HepG2 (cell line): ENCODE measurements around the gene SLC19A1. TPM values are rescaled to one million over a fixed set of nuclear protein-coding genes. Genes with fewer than 3 reads are reported as not detected.
A peak's percentile ranks its signal among the peaks of the same experiment; 100 is the strongest.

Source experiments
- ATAC-seq: fragments of 200-7000 bp; cut with Tn5 transposase; 3 replicates; pipeline ENCODE4 v1.9.1; 2020; ENCODE audit warnings: mild to moderate bottlenecking, moderate library complexity
- BruUV-seq: library from RNA; stranded (reverse); fragments of 400-500 nt; replicated peaks from 2 replicates; lab custom pipeline; 2021; lab: Mats Ljungman, UMichigan
- CTCF ChIA-PET: fragments of 300-600 bp; formaldehyde crosslinking; extraction: SDS; loops from one replicate; lab custom pipeline; 2021; ENCODE audit warnings: low total read pairs, inconsistent platforms, low intra/inter-chr PET ratio; lab: Yijun Ruan, JAX
- POLR2A ChIA-PET: fragments of 350-600 bp; sonication (Branson Sonifier 250); formaldehyde crosslinking; loops from one replicate; lab custom pipeline; 2020; ENCODE audit warnings: antibody characterized with exemption, inconsistent platforms; lab: Yijun Ruan, JAX
- DNase-seq: peaks from one replicate; pipeline ENCODE4 v3.0.0-alpha.2; 2015; ENCODE audit warnings: low spot score
- FAIRE-seq: peaks from 3 replicates; lab custom pipeline; 2011; peaks lifted over from hg19 to GRCh38; lab: Jason Lieb, UNC
- H2AFZ ChIP-seq: one replicate; pipeline ENCODE4 v1.6.1; 2011; ENCODE audit warnings: low read length, inconsistent platforms
- H3K27ac ChIP-seq: fragments of 300-600 bp; 3 replicates; pipeline ENCODE4 v1.8.0; 2011; ENCODE audit warnings: mixed run types, mild to moderate bottlenecking, mixed read lengths, low read length, inconsistent platforms; ENCODE audit not compliant: insufficient read depth; ENCODE audit errors: extremely low read length
- H3K27me3 ChIP-seq, 2 experiments: fragments of 200-600 bp in 1 of 2; 2 replicates in 1 of 2; 3 replicates in 1 of 2; pipeline versions ENCODE4 v1.6.0 to v1.8.0; 2011; ENCODE audit warnings: low read length in 2 of 2, mild to moderate bottlenecking in 2 of 2, moderate library complexity in 2 of 2, inconsistent platforms in 1 of 2; ENCODE audit not compliant: insufficient read depth in 2 of 2, control insufficient read depth in 1 of 2
- H3K36me3 ChIP-seq, 2 experiments: fragments of 200-600 bp in 1 of 2; replicated peaks in 1 of 2; 2 replicates in 1 of 2; 3 replicates in 1 of 2; pipeline versions ENCODE4 v1.5.1 to v1.8.0; 2011; ENCODE audit warnings: low read length in 2 of 2, inconsistent platforms in 1 of 2; ENCODE audit not compliant: insufficient read depth in 2 of 2, control insufficient read depth in 1 of 2
- H3K4me1 ChIP-seq: 2 replicates; pipeline ENCODE4 v1.5.1; 2012; ENCODE audit warnings: low read length, inconsistent platforms; ENCODE audit not compliant: insufficient read depth
- H3K4me2 ChIP-seq: 2 replicates; pipeline ENCODE4 v1.6.0; 2011; ENCODE audit warnings: low read depth, low read length, inconsistent platforms
- H3K4me3 ChIP-seq, 3 experiments: fragments of 200-600 bp in 1 of 3; sonication (generic), shearing (Covaris generic) in 1 of 3; replicated peaks in 1 of 3; 2 replicates each; pipeline ENCODE4 v1.5.1; 2011 to 2016; ENCODE audit warnings: low read length in 3 of 3, inconsistent platforms in 2 of 3, low read depth in 2 of 3, mild to moderate bottlenecking in 2 of 3, control low read depth in 1 of 3, mixed read lengths in 1 of 3; ENCODE audit not compliant: insufficient read depth in 1 of 3
- H3K79me2 ChIP-seq: one replicate; pipeline ENCODE4 v1.6.1; 2011; ENCODE audit warnings: low read length, inconsistent platforms; ENCODE audit not compliant: insufficient read depth
- H3K9ac ChIP-seq: 2 replicates; pipeline ENCODE4 v1.6.0; 2011; ENCODE audit warnings: mild to moderate bottlenecking, low read depth, low read length, inconsistent platforms; ENCODE audit not compliant: insufficient read depth
- H3K9me3 ChIP-seq: 2 replicates; pipeline ENCODE4 v1.5.1; 2012; ENCODE audit warnings: mild to moderate bottlenecking, low read length
- H4K20me1 ChIP-seq: 2 replicates; pipeline ENCODE4 v1.6.0; 2011; ENCODE audit warnings: inconsistent platforms, mild to moderate bottlenecking, low read length, moderate library complexity; ENCODE audit not compliant: insufficient read depth
- AGO2 ChIP-seq: fragments of 200-400 bp; formaldehyde crosslinking; optimal IDR thresholded peaks from 2 replicates; pipeline ENCODE3; 2017; ENCODE audit warnings: mild to moderate bottlenecking, low read depth, low read length, moderate library complexity
- ATF7-NPFF ChIP-seq: sonication (generic); formaldehyde crosslinking; IDR thresholded peaks from 2 replicates; pipeline ENCODE4 v1.8.1; 2023; ENCODE audit warnings: mild to moderate bottlenecking, low read depth, missing genetic modification reagents, moderate library complexity
- FOXA1 ChIP-seq, 2 experiments: fragments of 450-650 bp in 1 of 2; sonication (generic) in 1 of 2; formaldehyde crosslinking in 1 of 2; IDR thresholded peaks; 2 replicates each; pipeline versions ENCODE4 v1.4.0 to v1.6.1; 2016 to 2020; ENCODE audit warnings: missing genetic modification reagents in 1 of 2
- NFKBIZ ChIP-seq: IDR thresholded peaks from 2 replicates; pipeline ENCODE4 v1.6.1; 2018; ENCODE audit warnings: missing genetic modification reagents, missing compliant biosample characterization
- PCBP2 ChIP-seq: fragments of 200-400 bp; formaldehyde crosslinking; optimal IDR thresholded peaks from 2 replicates; pipeline ENCODE3; 2018; ENCODE audit warnings: low read length, low read depth; ENCODE audit not compliant: poor library complexity, severe bottlenecking
- POLR2A ChIP-seq, 2 experiments: IDR thresholded peaks; 2 replicates each; pipeline ENCODE4 v1.6.1; 2011; ENCODE audit warnings: low read depth in 2 of 2, low read length in 2 of 2, mild to moderate bottlenecking in 1 of 2, moderate library complexity in 1 of 2; ENCODE audit not compliant: insufficient read depth in 1 of 2
- RBFOX2 ChIP-seq: fragments of 200-400 bp; formaldehyde crosslinking; IDR thresholded peaks from 2 replicates; pipeline ENCODE4 v1.6.1; 2017; ENCODE audit warnings: low read depth, mild to moderate bottlenecking, low read length
- RBM22 ChIP-seq: fragments of 200-400 bp; formaldehyde crosslinking; optimal IDR thresholded peaks from 2 replicates; pipeline ENCODE3; 2017; ENCODE audit warnings: mild to moderate bottlenecking, low read length, moderate library complexity
- ZBTB38 ChIP-seq: sonication (generic); formaldehyde crosslinking; IDR thresholded peaks from 2 replicates; pipeline ENCODE4 v1.5.1; 2020; ENCODE audit warnings: mild to moderate bottlenecking, missing genetic modification reagents
- ZEB1 ChIP-seq: IDR thresholded peaks from 2 replicates; pipeline ENCODE4 v1.6.1; 2012; ENCODE audit warnings: mild to moderate bottlenecking, low read depth, inconsistent platforms; ENCODE audit not compliant: insufficient replicate concordance
- ZFY ChIP-seq: sonication (generic); formaldehyde crosslinking; IDR thresholded peaks from 2 replicates; pipeline ENCODE4 v1.4.0; 2020; ENCODE audit warnings: missing genetic modification reagents
- ZNF251 ChIP-seq: sonication (generic); formaldehyde crosslinking; IDR thresholded peaks from 2 replicates; pipeline ENCODE4 v1.9.0; 2021; ENCODE audit warnings: mild to moderate bottlenecking, missing genetic modification reagents
- WGBS: methylation state at CpG from one replicate; pipeline ENCODE4 v1.1.6; 2017; ENCODE audit warnings: low lambda C conversion rate; 5-methylcytosine and 5-hydroxymethylcytosine counted together
- in situ Hi-C: cut with HindIII; loops from 2 replicates; pipeline ENCODE4 v1.10.0; 2017; ENCODE audit warnings: low pct_unique_long_range_greater_than_20kb; ENCODE audit not compliant: extremely low pct_ligation_motif_present
- intact Hi-C: fragments of 100-400 bp; cut with micrococcal nuclease; formaldehyde crosslinking; loops from one replicate; pipeline ENCODE4 v1.10.0; 2022; ENCODE audit not compliant: unreplicated experiment
- polyA plus RNA-seq, 8 experiments: library from polyadenylated mRNA; depleted of rRNA in 3 of 8; stranded (reverse) in 7 of 8; unstranded in 1 of 8; fragments of >200 nt; fragmentation: Illumina TruSeq in 4 of 8; extraction: Trizol in 4 of 8; gene quantifications; 2 replicates each; pipeline versions ENCODE4 v1.2.1 to v1.2.3, GENCODE V29; 2011 to 2016; ENCODE audit warnings: low read depth in 4 of 8, missing spikeins in 1 of 8, mixed read lengths in 1 of 8; ENCODE audit not compliant: insufficient read depth in 1 of 8
- total RNA-seq, 5 experiments: library from RNA; depleted of rRNA; stranded (reverse); fragments of >200 nt; fragmentation: Illumina TruSeq; extraction: Trizol; gene quantifications; 2 replicates each; pipeline ENCODE4 v1.2.3, GENCODE V29; 2016; ENCODE audit warnings: low read depth in 1 of 5
- TF ChIP-seq, protein P1 (sequence below): IDR thresholded peaks from 2 replicates; pipeline ENCODE4 v1.4.0; 2020; ENCODE audit warnings: mild to moderate bottlenecking, missing genetic modification reagents
- TF ChIP-seq, protein P2 (sequence below): sonication (generic); formaldehyde crosslinking; IDR thresholded peaks from 2 replicates; pipeline ENCODE4 v1.5.1; 2020; ENCODE audit warnings: mild to moderate bottlenecking, missing genetic modification reagents, borderline replicate concordance

SLC19A1 gene
- total and polyA plus RNA-seq, 2 of the 13 experiments (the other 11 are each of a cell fraction or from before 2014, with no cell fraction given) = 21.8 to 23.0 TPM

DNA sequence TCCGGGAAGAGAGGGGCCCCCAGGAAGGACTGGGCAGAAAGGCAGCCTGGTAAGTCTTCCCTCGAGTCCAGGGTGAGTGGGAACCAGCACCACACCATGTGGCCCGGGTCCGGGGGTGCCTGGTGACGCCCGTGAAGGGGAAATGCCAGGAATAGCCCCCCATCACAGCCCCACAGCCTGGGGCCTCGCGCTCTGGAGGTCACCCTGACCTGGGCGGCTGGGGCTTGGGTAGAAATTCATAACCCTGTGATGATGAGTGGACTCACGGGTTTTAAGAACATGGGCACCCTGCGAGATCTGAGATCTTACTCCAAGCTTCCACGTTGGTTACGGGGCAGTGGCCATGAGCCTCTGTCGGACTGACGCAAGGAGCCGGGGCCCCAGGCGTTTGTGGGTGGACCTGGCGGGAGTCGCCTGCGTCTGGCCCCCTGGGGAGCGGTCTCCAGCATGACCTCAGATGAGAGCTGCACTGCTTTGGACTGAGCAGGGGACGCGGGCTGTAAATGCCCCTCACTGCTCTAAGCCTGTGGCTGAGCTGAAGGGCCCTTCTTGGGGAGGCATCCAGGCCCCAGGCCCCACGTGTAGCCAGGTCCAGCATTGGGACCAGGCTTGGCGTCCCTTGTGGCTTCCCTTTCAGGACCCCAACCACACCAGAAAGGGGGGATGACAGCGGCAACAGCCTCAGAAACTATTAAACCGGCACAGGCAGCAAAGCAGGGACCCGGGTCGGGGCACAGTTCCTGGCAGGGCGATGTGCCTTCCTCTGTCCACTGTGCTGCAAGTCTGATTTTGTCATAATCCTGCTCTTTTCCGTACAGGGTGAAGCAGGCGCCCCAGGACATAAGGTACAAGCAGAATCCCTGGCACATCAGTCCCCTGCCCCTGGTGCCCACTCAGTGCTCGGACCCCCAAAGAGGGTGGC is 60.0 kb downstream of the SLC19A1 start:
- BruUV-seq = no TSS peak
- Histone ChIP-seq H3K27ac (no peak overlapping the region), H3K4me2 (no peak overlapping the region), H3K79me2 (no peaks in the 10 kb centered on the region), H2AFZ (no peak overlapping the region), H3K4me1 (no peaks in the 10 kb centered on the region), H3K4me3 (no peak overlapping the region), H3K27me3 (no peaks in the 10 kb centered on the region), H3K9me3 (no peaks in the 10 kb centered on the region), H3K36me3 (peaks cover 26 to 48% of the 10 kb centered on the region in 2 experiments), H4K20me1 (no peaks in the 10 kb centered on the region), H3K9ac (no peak overlapping the region)
- ATAC-seq (no peak), FAIRE-seq (no peak), DNase-seq (no peak)
- WGBS = 94% methylated on average over 16 of the region's 33 CpGs
- POLR2A ChIA-PET = interaction anchor here (1.6 to 2.1 kb wide), 2 partner anchors 10 to 12 kb away, joined by 4 to 13 read pairs; no protein-coding TSS in a partner anchor
- in situ Hi-C loops (no loop called here), intact Hi-C loops (no loop called here)
- CTCF ChIA-PET = no interaction called here
- TF ChIP-seq ZBTB38 (CRISPR knock-in tag) (no peak), ATF7-NPFF (no peak), AGO2 (peak; percentile 60), ZFY (CRISPR knock-in tag) (no peak), PCBP2 (no peak), ZEB1 (no peak), POLR2A (IDR thresholded peaks at IDR 0.05; ENCODE audit: insufficient read depth in 1 of 2, low read depth in 2 of 2, low read length in 2 of 2) (no peak), RBFOX2 (no peak), ZNF251 (no peak), RBM22 (peak; percentile 18), NFKBIZ (no peak), FOXA1 (IDR thresholded peaks at IDR 0.05) (no peak), FOXA1 (CRISPR knock-in tag; IDR thresholded peaks at IDR 0.05) (no peak)
- TF ChIP-seq, protein P1, sequence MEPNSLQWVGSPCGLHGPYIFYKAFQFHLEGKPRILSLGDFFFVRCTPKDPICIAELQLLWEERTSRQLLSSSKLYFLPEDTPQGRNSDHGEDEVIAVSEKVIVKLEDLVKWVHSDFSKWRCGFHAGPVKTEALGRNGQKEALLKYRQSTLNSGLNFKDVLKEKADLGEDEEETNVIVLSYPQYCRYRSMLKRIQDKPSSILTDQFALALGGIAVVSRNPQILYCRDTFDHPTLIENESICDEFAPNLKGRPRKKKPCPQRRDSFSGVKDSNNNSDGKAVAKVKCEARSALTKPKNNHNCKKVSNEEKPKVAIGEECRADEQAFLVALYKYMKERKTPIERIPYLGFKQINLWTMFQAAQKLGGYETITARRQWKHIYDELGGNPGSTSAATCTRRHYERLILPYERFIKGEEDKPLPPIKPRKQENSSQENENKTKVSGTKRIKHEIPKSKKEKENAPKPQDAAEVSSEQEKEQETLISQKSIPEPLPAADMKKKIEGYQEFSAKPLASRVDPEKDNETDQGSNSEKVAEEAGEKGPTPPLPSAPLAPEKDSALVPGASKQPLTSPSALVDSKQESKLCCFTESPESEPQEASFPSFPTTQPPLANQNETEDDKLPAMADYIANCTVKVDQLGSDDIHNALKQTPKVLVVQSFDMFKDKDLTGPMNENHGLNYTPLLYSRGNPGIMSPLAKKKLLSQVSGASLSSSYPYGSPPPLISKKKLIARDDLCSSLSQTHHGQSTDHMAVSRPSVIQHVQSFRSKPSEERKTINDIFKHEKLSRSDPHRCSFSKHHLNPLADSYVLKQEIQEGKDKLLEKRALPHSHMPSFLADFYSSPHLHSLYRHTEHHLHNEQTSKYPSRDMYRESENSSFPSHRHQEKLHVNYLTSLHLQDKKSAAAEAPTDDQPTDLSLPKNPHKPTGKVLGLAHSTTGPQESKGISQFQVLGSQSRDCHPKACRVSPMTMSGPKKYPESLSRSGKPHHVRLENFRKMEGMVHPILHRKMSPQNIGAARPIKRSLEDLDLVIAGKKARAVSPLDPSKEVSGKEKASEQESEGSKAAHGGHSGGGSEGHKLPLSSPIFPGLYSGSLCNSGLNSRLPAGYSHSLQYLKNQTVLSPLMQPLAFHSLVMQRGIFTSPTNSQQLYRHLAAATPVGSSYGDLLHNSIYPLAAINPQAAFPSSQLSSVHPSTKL (CRISPR knock-in tag) = no peak
- TF ChIP-seq, protein P2, sequence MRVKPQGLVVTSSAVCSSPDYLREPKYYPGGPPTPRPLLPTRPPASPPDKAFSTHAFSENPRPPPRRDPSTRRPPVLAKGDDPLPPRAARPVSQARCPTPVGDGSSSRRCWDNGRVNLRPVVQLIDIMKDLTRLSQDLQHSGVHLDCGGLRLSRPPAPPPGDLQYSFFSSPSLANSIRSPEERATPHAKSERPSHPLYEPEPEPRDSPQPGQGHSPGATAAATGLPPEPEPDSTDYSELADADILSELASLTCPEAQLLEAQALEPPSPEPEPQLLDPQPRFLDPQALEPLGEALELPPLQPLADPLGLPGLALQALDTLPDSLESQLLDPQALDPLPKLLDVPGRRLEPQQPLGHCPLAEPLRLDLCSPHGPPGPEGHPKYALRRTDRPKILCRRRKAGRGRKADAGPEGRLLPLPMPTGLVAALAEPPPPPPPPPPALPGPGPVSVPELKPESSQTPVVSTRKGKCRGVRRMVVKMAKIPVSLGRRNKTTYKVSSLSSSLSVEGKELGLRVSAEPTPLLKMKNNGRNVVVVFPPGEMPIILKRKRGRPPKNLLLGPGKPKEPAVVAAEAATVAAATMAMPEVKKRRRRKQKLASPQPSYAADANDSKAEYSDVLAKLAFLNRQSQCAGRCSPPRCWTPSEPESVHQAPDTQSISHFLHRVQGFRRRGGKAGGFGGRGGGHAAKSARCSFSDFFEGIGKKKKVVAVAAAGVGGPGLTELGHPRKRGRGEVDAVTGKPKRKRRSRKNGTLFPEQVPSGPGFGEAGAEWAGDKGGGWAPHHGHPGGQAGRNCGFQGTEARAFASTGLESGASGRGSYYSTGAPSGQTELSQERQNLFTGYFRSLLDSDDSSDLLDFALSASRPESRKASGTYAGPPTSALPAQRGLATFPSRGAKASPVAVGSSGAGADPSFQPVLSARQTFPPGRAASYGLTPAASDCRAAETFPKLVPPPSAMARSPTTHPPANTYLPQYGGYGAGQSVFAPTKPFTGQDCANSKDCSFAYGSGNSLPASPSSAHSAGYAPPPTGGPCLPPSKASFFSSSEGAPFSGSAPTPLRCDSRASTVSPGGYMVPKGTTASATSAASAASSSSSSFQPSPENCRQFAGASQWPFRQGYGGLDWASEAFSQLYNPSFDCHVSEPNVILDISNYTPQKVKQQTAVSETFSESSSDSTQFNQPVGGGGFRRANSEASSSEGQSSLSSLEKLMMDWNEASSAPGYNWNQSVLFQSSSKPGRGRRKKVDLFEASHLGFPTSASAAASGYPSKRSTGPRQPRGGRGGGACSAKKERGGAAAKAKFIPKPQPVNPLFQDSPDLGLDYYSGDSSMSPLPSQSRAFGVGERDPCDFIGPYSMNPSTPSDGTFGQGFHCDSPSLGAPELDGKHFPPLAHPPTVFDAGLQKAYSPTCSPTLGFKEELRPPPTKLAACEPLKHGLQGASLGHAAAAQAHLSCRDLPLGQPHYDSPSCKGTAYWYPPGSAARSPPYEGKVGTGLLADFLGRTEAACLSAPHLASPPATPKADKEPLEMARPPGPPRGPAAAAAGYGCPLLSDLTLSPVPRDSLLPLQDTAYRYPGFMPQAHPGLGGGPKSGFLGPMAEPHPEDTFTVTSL = no peak
